Midbrain (tissue), 1 donor: ENCODE results near the gene NPAS3.

Experiments used
- DNase-seq: peaks from one replicate; lab custom pipeline; 2025; lab: John Stamatoyannopoulos, UW

NPAS3 gene

DNA sequence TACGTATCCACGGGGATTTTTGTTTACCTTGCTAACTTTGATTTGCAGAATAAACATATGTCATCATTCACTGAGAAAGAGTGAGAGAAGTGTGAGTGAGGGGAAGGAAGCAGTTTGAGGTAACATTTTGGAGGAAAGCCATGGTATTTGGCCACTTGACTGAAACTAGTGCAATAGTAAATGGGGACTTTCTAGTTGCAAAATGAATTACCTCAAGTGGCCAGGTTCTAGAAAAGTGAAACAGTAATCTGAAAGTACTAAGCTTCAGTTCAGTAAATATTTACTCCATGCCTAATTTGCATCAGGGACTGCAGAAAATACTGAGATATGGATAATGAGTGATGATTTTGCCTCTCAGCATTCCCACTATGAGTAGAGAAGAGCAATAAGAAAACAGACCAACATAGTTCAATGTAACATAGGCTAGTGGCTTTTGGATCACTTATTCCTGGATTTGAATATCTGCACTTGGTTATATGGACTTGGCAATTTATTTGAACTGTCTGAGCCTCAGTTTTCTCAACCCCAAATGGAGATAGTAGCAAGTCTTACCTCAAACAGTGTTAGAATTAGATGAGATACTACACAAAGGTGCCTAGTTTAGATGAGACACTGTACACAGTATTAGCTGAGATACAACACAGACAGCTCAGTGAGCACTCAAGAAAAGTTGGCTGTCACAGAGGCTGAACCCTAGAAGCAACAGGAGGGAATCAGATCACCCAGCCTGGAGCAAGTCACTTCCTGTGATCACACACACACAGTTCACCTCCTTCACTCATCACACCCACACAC is 439.1 kb downstream of the NPAS3 start:
- DNase-seq, result no peak

DNA sequence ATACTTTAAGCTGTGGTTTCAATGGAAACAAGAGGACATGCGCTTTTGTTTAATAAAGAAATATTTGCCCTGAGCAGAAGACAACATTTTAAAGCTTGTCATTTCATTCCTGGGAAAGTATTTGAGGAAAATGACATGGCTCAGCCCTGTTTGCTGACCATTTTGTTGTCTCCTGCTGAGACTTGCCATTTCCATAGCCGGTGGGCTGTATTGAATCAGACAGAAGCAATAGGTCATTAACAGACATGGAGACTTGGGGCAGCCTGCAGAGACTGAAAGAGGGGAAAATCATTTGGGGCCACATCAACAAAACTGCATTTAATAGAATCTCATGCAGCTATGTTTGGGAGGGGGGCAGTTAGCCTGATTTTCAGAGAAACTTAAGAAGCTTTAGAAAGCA is 443.0 kb downstream of the NPAS3 start:
- no peak for DNase-seq

DNA sequence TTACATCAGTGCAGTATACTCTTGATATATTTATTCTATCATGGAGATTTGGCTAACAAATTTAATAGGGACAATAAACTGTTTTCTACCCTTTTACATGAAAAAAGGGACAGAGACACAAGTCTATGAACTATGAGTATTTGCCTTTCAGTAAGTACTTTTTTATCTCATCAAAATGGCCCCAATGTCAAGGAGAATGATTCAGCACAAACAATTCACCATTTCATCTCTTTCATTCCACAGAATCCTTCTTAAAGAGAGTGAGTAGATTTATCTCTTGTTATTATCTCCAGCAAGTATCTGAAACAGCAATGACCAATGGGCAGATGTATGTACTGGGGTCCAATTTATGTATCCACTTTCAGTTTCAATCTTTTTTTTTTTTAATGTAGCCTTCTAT is 447.5 kb downstream of the NPAS3 start:
- DNase-seq, result no peak

DNA sequence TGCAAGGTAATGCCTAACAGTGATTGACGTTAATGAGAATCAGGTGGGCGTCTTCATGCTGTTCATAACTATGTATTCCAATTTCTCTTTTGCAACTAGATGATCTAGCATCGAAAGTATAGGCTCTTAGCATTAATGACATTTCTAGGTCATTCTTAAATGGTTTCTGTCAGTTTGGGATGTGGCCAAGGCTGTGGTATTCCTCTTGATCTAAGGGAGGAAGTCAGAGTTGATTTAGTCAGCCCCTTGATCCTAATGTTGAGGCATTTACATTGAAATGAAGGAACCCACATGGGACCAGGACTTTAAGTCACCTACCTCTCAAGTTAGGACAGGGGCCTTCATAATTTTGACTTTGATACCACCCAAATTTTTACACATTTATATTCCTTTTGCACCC is 448.1 kb downstream of the NPAS3 start:
- no peak for DNase-seq

DNA sequence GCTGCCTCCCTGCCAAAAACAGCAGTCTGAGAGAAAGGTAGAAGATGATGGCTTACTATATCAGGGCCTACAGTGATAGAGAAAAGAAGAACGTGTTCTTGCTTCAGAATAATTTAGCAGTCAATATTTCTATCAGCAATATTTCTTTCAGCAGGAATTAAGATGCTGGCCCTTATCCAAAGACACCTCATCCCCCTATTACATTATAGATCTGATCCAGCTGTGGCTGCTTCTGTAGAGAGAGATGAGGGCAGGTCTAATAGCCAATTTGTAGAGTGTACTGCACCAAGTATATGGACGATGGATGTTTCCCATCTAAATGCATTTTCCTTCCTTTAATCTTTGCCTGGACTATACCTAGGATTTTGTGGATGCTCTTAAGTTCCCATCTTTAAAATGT is 451.7 kb downstream of the NPAS3 start:
- DNase-seq, result no peak

DNA sequence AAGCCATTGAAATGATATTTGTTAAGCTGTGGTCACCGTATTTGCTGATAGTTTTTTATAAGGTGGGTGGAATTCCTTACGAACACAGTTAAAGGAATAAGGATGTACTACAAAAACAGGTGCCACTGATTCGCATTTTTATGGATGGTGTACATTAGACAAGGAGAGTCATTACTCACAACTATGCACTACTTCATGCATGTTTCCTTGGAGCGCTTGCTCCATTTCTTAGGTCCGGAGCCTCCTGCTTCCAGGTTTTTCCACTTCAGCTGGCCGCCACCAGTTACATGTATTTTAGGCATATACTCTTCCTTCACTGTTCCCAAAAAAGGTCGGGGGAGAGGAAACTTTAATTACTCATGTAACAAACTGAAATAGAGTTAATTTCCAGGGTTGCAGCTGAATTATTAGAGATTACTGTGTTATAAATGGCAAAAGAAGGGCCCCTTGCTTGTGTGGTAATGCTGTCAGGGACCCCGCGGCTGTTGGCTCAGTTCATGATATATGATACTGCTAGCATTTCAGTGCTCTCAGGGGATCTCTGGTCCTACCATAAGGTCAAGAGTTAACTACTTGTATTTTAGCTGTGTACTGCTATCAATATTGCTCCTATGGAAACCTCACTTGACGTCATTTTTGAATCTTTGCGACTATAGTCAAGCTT is 454.7 kb downstream of the NPAS3 start:
- DNase-seq, result no peak

DNA sequence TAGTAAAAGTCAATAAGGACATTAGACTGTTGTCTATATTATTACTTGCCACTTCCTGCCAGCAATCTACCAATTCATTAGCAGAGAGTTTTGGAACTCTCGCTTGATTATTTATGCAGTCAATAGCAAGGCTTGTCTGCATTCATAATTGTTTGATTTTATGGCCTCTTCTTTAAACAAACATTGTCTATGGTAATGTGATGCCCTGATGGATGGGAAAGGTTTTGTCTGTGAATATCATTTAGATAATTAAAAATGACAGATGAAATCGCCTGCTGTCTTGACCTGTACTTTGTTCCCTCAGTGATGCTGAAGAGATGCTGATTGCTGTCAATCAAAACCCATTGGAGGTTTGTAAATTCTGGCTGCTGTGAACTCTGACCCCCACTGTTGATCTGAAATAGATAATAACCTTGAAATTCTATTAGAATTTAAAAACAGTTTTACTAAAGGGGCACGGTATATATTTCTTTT is 455.3 kb downstream of the NPAS3 start:
- DNase-seq, result no peak

DNA sequence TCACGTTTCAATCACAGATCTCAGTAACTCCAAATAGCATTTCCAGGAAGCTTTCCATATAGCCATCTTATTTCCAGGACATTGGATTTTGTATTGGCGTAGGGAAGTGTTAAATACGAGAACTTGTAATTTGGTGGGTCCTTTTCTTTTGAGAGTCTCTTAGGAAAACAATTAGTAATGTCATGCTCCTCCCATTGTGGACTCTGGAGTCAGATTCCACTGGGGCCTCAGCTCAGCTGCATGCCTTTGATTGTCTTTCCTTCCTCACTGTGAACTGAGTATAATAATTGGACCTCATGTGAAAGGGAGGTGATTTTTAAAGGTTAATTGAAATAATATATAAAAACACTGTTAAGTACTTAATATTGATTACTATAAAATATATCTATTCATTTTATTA is 462.6 kb downstream of the NPAS3 start:
- no peak for DNase-seq

DNA sequence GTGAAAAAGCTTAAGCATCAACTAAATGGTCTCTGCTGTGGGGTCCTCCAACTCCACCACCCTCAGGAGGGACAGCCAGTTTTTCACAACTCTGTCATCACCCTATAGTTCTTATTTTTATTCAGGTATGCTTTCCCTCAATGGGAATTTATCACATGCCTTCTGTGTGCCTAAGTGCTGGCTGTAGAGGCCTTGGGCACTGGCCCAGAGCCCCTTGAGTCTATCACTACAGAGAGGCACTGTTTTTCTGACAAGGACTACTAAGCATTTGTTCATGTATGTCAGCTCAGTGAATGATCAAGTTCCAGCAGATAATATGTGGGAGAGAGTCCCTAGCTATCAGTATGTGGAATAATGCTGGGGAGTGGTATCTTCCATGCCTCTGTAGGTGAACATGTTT is 463.9 kb downstream of the NPAS3 start:
- DNase-seq, result no peak

DNA sequence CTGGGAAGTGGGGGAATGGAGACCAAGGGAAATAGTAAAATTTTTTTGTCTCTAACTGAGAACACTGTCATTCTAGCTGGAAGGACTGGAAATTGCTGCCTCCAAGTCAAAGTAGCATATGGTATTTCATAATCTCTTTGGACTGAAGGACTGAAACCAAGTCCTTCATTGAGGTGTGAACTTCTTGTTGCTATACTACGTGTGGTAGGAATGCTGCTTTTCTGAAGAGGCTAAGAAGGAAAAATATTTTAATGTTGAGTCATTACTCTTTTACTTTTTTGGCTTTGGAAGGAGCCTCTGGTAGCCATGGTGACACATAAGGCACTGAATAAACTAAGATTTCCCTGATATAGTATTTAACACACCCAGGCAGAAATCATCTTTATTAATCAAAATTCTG is 465.4 kb downstream of the NPAS3 start:
- DNase-seq, result no peak

DNA sequence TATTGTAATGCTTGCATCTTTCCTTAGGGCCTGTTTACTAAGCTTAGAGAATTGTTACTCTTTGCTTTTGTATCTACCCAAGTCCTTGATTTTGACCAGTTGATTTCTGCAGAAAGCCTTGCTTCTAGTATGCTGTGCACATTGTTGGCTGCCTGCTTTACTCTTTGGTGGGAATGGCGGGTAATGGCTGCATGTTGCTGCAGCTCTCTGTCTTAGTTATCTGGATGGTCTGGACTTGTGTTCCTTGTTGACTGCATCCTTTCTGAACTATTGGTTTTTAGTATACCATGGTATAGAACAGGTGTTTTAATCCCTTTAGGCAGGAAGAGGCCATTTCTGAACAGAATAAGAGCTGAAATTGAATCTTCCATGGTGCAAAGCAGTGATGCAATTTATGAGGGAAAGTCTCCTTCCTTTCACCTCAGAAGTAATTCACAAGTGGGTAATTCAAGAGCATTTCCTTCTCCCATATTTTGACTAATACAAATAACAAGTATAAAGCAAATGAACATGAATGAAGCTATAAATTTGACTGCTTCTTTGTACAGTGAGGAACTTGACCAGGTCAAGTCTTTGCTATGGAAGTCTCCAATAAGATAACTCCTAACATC is 466.4 kb downstream of the NPAS3 start:
- no peak for DNase-seq

DNA sequence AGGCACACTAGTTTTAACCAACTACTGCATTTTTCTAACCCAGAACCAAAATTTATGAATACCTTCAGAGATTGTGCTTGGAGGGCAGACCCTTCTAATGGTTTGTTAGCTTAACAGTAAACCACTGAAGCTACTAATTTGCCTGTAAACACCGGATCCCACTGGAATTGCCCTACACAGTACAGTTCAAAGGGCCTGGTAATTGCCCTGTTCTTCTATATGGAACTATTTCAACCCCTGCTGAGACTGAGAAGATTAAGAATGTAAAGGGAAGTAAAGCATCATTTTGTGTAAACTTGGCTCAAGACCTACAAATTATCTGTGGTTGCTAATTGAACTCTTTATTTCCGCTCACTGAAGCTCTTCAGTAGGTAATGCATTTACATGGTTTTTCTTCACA is 468.1 kb downstream of the NPAS3 start:
- no peak for DNase-seq

DNA sequence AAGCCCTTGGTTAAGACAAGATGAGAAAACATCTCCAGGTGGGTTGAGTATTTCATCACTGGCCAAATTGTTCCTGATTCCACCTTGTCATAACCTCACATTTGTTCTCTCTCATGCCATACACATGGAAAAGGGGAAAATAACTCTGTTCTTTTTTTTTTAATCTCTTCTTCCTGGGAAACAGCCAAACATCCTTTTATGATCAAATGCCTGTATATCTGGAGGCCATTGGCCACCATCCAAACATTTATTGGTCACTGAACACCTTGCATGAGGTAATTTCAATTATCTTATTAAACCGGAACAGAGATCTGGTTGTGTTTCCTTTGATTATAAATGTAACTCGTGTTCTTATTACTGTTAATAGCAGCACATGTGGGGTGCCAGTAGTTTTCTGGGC is 469.6 kb downstream of the NPAS3 start:
- DNase-seq, result no peak

DNA sequence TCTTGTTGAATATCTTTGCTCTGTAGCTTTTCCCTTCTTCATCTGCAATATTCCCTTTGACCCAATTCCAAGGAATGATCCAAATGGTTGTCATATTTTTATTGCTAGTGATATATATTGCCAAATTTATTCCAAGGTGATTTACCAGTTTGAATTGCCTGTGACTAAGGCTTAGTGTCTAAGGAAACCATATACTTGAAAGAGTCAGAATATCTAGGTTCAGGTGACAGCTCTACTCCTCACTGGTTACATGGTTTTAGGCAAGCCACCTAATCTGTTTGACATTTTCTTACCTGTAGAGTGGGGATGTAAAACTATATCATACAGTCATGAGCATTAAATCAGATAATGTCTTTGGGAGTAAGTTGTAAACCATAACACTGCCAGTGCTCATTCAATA is 473.8 kb downstream of the NPAS3 start:
- no peak for DNase-seq

DNA sequence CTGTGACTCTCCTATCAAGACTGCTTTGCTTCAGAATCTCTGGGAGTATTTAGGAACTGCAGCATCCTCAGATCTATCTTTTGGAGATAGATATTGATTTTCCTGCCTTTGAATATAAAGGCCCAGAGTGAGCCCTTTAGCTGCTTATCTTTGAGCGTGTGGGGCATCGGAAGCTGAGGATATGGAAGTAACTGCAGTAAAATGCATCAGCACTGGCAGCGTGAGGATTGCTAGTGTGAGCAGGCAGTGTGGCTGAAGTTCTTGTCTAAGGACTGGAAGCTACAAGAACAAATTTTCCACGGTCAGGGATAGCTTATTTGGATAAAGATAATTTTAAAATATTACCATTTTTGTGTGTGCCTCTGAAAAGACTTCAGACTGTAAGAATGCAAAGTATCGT is 474.7 kb downstream of the NPAS3 start:
- no peak for DNase-seq

DNA sequence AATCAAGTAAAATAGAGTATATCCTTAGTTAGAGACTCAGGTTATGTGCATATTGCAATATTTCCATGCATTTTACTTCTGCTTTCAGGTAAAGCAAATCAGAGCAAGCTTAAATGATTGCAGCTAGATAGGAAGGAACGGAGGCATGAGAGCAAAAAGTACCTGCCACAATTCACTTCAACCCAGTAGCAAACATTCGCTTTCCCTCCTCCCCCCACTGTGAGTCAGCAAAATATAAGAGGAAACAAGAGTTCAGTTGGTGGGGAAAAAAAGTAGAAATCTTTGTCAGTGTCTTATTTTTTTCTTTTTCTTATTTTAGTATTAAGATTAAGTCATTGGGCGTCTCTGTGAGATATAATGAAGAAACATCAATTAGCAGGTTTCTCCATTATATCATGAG is 475.4 kb downstream of the NPAS3 start:
- DNase-seq, result no peak

DNA sequence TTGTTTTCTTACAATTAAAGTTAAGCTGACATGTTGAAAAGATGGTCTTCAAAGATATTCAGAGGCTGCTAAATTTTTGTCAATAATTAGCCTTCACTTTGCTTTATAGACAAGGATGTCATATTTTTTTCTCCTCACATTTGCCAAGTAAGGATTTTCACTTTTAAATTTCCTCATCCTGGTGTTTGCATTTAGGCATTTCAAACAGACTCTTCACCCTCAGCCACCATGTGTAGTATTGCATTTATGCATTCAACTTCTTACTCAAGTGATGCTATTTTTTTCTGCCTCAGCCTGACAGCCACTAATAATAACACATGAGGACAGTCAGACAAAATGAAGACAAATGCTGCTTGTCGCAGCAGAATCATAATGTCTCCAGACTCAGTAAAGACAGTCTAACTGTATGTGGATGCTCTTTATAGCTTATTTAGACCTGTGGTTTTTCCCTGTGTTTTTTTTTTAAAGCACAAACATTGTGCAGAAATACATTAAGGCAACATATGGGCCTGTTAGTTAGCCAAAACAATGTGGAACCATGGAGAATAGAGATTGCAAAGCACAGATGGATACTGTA is 481.5 kb downstream of the NPAS3 start:
- DNase-seq, result no peak

DNA sequence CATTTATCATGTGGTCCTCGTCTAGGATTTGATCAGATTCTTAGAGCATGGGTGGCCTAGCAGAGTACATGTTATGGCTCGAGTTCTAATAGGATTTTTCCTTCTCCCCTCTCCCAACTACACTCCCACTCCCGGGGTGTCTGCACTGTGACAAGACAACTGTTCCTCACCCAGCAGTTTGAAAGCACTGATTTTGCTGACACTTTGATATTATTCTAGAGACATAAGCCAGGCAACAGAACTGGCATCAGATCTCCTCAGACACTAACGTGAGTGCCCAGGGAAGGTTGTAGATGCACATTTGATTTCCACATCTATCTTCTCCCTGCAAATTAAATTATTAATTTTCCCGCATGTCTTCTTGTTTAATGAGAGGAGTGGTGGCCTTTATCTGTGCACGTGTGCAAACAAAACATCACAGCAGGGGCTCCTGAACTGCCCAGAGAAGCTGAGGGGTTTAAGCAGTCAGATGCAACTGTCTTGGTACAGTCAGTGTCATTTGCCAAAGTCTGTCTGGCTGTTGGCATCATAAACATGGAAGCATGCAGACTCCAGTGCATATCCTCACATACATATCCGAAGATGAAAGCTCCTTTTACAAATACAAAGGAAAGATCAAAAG is 491.8 kb downstream of the NPAS3 start:
- no peak for DNase-seq

DNA sequence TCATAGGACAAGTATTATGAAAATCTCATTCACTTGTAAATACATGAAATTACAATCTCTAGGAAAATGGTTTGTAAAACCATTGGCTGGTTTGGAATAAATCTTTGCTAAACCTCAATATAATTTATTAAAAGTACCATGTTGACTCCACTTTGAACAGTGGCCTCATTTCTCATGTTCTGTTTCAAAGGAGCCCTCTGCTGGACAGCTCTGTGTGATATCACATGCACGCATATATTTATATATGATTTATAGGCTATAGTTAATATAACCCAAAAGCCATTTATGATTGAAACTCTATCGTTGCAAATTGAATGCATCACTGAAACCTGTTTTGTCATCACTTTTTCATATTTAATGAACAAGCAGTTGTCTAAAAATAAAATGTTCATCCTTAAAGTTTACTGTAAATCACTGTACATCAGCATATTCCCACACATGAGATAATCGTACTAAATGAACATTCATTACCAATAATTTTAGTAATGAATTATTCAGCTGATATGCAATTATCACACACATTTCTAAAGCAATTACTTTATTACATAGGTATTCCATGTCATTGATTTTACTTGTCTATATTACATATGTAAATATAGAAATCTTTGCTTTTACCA is 493.8 kb downstream of the NPAS3 start:
- no peak for DNase-seq

DNA sequence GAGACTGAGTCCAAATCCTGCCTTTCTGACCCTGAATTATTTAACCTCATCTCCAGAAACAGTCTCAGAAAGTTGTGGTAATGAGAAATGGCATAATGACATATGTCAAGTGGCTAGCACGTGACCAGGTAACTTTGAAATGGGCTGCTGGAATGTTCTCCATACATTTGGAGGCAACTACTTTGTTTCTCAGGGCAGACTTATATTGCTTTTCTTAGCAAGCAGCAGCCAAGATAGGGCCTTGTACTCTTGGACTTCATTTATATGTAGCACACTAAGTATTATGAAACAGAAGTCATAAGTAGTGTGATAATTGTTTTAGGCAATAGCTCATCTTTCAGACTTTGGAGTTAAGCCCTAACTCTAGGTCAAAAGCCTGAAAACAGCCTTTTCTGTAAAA is 494.7 kb downstream of the NPAS3 start:
- no peak for DNase-seq

DNA sequence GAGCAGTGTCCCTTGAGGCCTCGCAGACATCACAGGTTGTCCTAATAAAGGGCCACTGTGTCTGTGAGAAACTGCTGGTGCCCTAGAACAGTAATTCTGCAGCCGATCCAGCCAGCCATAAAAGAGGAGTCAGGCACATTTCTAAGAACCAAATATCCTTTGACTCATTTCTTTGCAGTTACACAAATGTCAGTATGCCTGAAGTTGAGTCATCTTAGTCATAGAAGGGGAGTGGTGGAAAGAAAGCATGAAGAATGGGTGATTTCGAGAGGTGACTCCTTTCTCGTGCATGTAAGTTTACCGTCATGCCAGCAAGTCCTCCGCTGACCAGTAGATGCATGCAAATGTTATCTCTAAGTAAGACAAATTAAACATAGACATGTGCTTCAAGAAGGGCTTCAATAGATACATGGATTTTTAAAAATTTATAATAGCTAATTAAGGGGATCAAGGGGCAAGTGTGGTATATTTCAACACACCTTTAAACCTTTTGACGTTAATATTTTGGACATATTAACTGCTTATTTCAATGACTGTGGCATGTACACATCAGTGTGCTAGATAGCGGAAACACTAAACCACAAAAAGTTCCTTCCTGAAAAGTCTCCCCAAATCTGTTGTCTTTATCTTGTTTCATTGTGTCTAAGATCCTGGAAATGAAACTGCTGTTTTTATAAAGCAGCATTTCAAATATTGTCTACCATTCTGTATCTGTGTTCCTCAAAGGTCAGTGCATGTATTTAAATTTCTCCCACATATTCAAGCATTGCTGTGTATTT is 497.4 kb downstream of the NPAS3 start:
- DNase-seq, result no peak
